ENCODE results near the gene LPAR5. TPM values are rescaled to one million over a fixed set of nuclear protein-coding genes. Genes with fewer than 3 reads are reported as not detected.

Gene LPAR5
- polyA plus RNA-seq (2011; rRNA removed), result 0.05 TPM in 1 of 2 replicates, not detected in the other
- polyA minus RNA-seq (2011; rRNA and poly(A)+ RNA removed), result not detected in 2 replicates

DNA sequence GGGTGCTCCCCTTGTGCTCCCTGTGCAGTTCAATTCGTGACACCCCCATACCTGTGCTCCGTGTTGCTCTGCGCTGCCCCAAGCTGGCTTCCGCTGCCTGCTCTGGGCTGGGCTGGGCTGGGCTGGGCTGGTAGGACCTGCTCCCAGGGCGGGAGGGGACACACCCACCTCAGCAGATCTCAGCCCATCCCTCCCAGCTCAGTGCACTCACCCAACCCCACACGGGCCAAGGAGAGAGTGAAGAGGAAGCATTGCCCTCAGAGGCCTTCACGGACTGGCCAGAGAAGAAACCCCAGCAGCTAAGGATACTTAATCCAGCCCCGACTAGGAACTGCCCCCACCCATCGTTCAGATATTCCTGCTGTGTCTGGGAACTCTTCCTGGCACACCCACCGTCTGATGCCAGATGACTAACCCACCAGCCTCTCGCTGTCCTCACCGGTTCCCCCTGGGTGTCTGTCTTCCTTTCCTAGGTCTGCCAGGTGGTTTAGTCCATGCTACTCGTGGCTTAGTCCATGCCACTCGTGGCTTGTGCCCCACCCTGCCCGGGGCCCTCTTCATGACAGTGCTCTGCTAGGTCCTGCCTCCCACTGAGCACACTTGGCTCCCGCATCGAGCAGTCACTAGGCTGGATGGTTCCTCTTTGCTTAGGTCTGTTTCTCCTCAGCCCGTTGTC is at the start of gene LPAR5:
Gene LPAR5, minus strand, starts transcription at position 104 of the 676 bp plus-strand sequence. CDS start 14,711 bp downstream, outside the sequence.
- ChIA-PET CTCF (interaction anchor here (1.6 kb wide), 1 partner anchor 15 kb away, joined by 5 read pairs; no protein-coding TSS in a partner anchor), POLR2A (no interaction called here)
- H3K4me3 ChIP-seq (ENCODE audit: low read depth, low read length), result no peak within 1 kb of the TSS
- DNase-seq (ENCODE audit: low read depth), result no peak
- H3K36me3 ChIP-seq (ENCODE audit: control insufficient read depth, insufficient read depth, low read length), result no peaks in the 10 kb centered on the region
- TF ChIP-seq, protein P1, sequence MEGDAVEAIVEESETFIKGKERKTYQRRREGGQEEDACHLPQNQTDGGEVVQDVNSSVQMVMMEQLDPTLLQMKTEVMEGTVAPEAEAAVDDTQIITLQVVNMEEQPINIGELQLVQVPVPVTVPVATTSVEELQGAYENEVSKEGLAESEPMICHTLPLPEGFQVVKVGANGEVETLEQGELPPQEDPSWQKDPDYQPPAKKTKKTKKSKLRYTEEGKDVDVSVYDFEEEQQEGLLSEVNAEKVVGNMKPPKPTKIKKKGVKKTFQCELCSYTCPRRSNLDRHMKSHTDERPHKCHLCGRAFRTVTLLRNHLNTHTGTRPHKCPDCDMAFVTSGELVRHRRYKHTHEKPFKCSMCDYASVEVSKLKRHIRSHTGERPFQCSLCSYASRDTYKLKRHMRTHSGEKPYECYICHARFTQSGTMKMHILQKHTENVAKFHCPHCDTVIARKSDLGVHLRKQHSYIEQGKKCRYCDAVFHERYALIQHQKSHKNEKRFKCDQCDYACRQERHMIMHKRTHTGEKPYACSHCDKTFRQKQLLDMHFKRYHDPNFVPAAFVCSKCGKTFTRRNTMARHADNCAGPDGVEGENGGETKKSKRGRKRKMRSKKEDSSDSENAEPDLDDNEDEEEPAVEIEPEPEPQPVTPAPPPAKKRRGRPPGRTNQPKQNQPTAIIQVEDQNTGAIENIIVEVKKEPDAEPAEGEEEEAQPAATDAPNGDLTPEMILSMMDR (IDR thresholded peaks at IDR 0.05; ENCODE audit: insufficient read depth, low read depth, low read length), result no peak
- H3K27me3 ChIP-seq (ENCODE audit: control insufficient read depth, insufficient read depth, low read length), result peaks cover 3% of the 10 kb centered on the region

- TF ChIP-seq, protein P1 (IDR thresholded peaks at IDR 0.05; ENCODE audit: insufficient read depth, low read depth, low read length), result peak; percentile 48
- no peak for DNase-seq (ENCODE audit: low read depth)
- Histone ChIP-seq H3K4me3 (ENCODE audit: low read depth, low read length) (no peak overlapping the region), H3K36me3 (ENCODE audit: control insufficient read depth, insufficient read depth, low read length) (peaks cover 6% of the 10 kb centered on the region), H3K27me3 (ENCODE audit: control insufficient read depth, insufficient read depth, low read length) (no peaks in the 10 kb centered on the region)
- ChIA-PET POLR2A (no interaction called here), CTCF (interaction anchor here (0.9 to 2.6 kb wide), 8 partner anchors 11 to 85 kb away, joined by 3 to 11 read pairs (median 4); no protein-coding TSS in a partner anchor)
Measured at GRCh38 chr12:6684609-6685008, 48.9 kb upstream of the LPAR5 start.

DNA sequence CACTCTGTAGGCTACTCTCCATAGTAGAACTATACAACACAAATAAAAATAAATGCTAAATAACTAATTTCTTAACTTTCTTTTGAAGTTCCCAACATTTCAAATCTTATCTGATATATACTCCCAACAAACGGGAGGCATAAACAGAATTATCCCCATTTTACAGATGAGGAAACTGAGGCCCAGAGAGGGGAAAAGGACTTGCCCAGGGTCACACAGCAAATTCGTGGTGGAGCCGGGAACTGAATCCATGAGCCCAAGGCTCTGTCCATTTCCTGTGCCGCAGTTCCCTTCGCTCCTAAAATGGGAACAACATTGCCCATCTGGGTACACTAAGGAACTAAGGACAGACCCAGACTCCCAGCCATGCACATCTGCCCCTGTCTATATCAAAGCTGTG is 41.2 kb upstream of the LPAR5 start:
- CTCF ChIA-PET, result interaction anchor here (0.8 to 1.2 kb wide), 2 partner anchors 9 to 56 kb away, joined by 3 read pairs; no protein-coding TSS in a partner anchor

GRCh38 chr12:6672143-6672542 is 36.4 kb upstream of the LPAR5 start:
- Histone ChIP-seq H3K36me3 (ENCODE audit: control insufficient read depth, insufficient read depth, low read length) (peaks cover 35% of the 10 kb centered on the region), H3K4me3 (ENCODE audit: low read depth, low read length) (no peak overlapping the region), H3K27me3 (ENCODE audit: control insufficient read depth, insufficient read depth, low read length) (no peaks in the 10 kb centered on the region)
- ChIA-PET CTCF (no interaction called here), POLR2A (no interaction called here)
- DNase-seq (ENCODE audit: low read depth), result no peak
- TF ChIP-seq, protein P1 (IDR thresholded peaks at IDR 0.05; ENCODE audit: insufficient read depth, low read depth, low read length), result no peak

More for the DNA sequence above, 41.2 kb upstream of the LPAR5 start:
- TF ChIP-seq, protein P1 (IDR thresholded peaks at IDR 0.05; ENCODE audit: insufficient read depth, low read depth, low read length), result no peak
- Histone ChIP-seq H3K36me3 (ENCODE audit: control insufficient read depth, insufficient read depth, low read length) (peaks cover 38% of the 10 kb centered on the region), H3K4me3 (ENCODE audit: low read depth, low read length) (no peak overlapping the region), H3K27me3 (ENCODE audit: control insufficient read depth, insufficient read depth, low read length) (no peaks in the 10 kb centered on the region)
- POLR2A ChIA-PET, result no interaction called here
- no peak for DNase-seq (ENCODE audit: low read depth)

- TF ChIP-seq, protein P1 (IDR thresholded peaks at IDR 0.05; ENCODE audit: insufficient read depth, low read depth, low read length), result no peak
- H3K27me3 ChIP-seq (ENCODE audit: control insufficient read depth, insufficient read depth, low read length), result no peaks in the 10 kb centered on the region
- no peak for DNase-seq (ENCODE audit: low read depth)
- H3K36me3 ChIP-seq (ENCODE audit: control insufficient read depth, insufficient read depth, low read length), result peaks cover 27% of the 10 kb centered on the region
- no peak overlapping the region for H3K4me3 ChIP-seq (ENCODE audit: low read depth, low read length)
- POLR2A ChIA-PET, result no interaction called here
- CTCF ChIA-PET, result interaction anchor here (1.0 to 1.5 kb wide), 3 partner anchors 10 to 30 kb away, joined by 3 to 5 read pairs (median 4); no protein-coding TSS in a partner anchor
Measured at GRCh38 chr12:6667559-6668210, 31.9 kb upstream of the LPAR5 start.

Data from BJ (cell line).